GM21576 (cell line): ENCODE measurements around the gene ZHX3.

Experiments used
- ATAC-seq: cut with Tn5 transposase; IDR thresholded peaks from one replicate; pipeline ENCODE4 v1.9.1; 2021; ENCODE audit warnings: mild to moderate bottlenecking, moderate library complexity; ENCODE audit not compliant: unreplicated experiment

Gene ZHX3

GRCh38 chr20:41353530-41353929, 36.0 kb upstream of the ZHX3 start:
- ATAC-seq: no peak

GRCh38 chr20:41352666-41353065, 35.1 kb upstream of the ZHX3 start:
- ATAC-seq: no peak

GRCh38 chr20:41352106-41352505, 34.6 kb upstream of the ZHX3 start:
- ATAC-seq: no peak

GRCh38 chr20:41350408-41350962, 33.0 kb upstream of the ZHX3 start:
- no peak for ATAC-seq

- no peak for ATAC-seq
Measured at GRCh38 chr20:41349943-41350342, 32.4 kb upstream of the ZHX3 start.

GRCh38 chr20:41349266-41349665, 31.7 kb upstream of the ZHX3 start:
- no peak for ATAC-seq

GRCh38 chr20:41348430-41349172, 31.1 kb upstream of the ZHX3 start:
- no peak for ATAC-seq

- no peak for ATAC-seq
Measured at GRCh38 chr20:41347523-41348429, 30.2 kb upstream of the ZHX3 start.

- ATAC-seq: no peak
Measured at GRCh38 chr20:41345729-41346067, 28.2 kb upstream of the ZHX3 start.

GRCh38 chr20:41344938-41345728, 27.6 kb upstream of the ZHX3 start:
- ATAC-seq: no peak

- ATAC-seq: no peak
Measured at GRCh38 chr20:41344477-41344876, 26.9 kb upstream of the ZHX3 start.

GRCh38 chr20:41342474-41343464, 25.2 kb upstream of the ZHX3 start:
- no peak for ATAC-seq

- ATAC-seq: no peak
Measured at GRCh38 chr20:41340327-41341055, 23.0 kb upstream of the ZHX3 start, which contains the start of gene LPIN3. TSS of gene LPIN3 (plus strand) at chr20:41340821. CDS start at chr20:41345804, 4,983 bp downstream.

GRCh38 chr20:41339957-41340326, 22.4 kb upstream of the ZHX3 start:
- no peak for ATAC-seq

- ATAC-seq: no peak
Measured at GRCh38 chr20:41336711-41337492, 19.4 kb upstream of the ZHX3 start.

GRCh38 chr20:41335591-41335990, 18.1 kb upstream of the ZHX3 start:
- ATAC-seq: no peak

- no peak for ATAC-seq
Measured at GRCh38 chr20:41334443-41335421, 17.2 kb upstream of the ZHX3 start.
